Lung microvascular endothelial cell (primary cell): ENCODE results near the gene MKNK1. TPM values are rescaled to one million over a fixed set of nuclear protein-coding genes. Genes with fewer than 3 reads are reported as not detected.
A peak's percentile ranks its signal among the peaks of the same experiment; 100 is the strongest.

Experiments
- DNase-seq, 2 donors: peaks; one replicate each; pipeline versions ENCODE4 v3.0.0 to v3.0.0-alpha.2; 2010; ENCODE audit warnings: low read depth in 2 of 2
- total RNA-seq: library from RNA; depleted of rRNA; stranded (reverse); fragments of >200 nt; gene quantifications from 2 replicates; pipeline ENCODE4 v1.2.1, GENCODE V29; 2014

MKNK1 gene
- total RNA-seq, 1 donor from 2014 or later = 12.1 TPM

GRCh38 chr1:46522969-46523320, 81.1 kb downstream of the MKNK1 start:
- no peak for DNase-seq

- DNase-seq = peak in 1 of 2 donors; percentile 26
Measured at GRCh38 chr1:46522184-46522968, 81.7 kb downstream of the MKNK1 start.

GRCh38 chr1:46521414-46521813, 82.7 kb downstream of the MKNK1 start:
- DNase-seq = no peak

GRCh38 chr1:46520063-46520911, 83.8 kb downstream of the MKNK1 start:
- DNase-seq = peak in 1 of 2 donors; percentile 14

GRCh38 chr1:46519209-46519608, 84.9 kb downstream of the MKNK1 start:
- DNase-seq = no peak

GRCh38 chr1:46517932-46518498, 86.1 kb downstream of the MKNK1 start:
- DNase-seq = no peak

GRCh38 chr1:46517010-46517600, 87.0 kb downstream of the MKNK1 start:
- DNase-seq = no peak

- DNase-seq = no peak
Measured at GRCh38 chr1:46516200-46516950, 87.7 kb downstream of the MKNK1 start.

GRCh38 chr1:46515576-46515975, 88.5 kb downstream of the MKNK1 start:
- DNase-seq = no peak

- peak in 1 of 2 donors; percentile 65 for DNase-seq
Measured at GRCh38 chr1:46513536-46513935, 90.5 kb downstream of the MKNK1 start.

- DNase-seq = no peak
Measured at GRCh38 chr1:46512792-46513190, 91.3 kb downstream of the MKNK1 start.

- DNase-seq = no peak
Measured at GRCh38 chr1:46512135-46512791, 91.8 kb downstream of the MKNK1 start.

- DNase-seq = no peak
Measured at GRCh38 chr1:46510998-46511365, 93.1 kb downstream of the MKNK1 start.

- DNase-seq = no peak
Measured at GRCh38 chr1:46510341-46510997, 93.6 kb downstream of the MKNK1 start.

- DNase-seq = no peak
Measured at GRCh38 chr1:46508757-46509156, 95.3 kb downstream of the MKNK1 start.

Other genes starting within 250 kb of the MKNK1 start
- gene FAAH, start 210.0 kb downstream of the MKNK1 start, total RNA-seq = 0.44 and 1.6 TPM in 2 replicates
- not detected in 2 replicates for gene DMBX1, start 114.4 kb downstream of the MKNK1 start, total RNA-seq
- gene KNCN, start 52.6 kb downstream of the MKNK1 start, total RNA-seq = not detected in 2 replicates
- gene MOB3C, start 12.5 kb upstream of the MKNK1 start, total RNA-seq = 6.3 and 10.3 TPM in 2 replicates
- gene ATPAF1, start 64.1 kb upstream of the MKNK1 start, total RNA-seq = 19.8 and 22.2 TPM in 2 replicates
- under 0.01 TPM in 1 of 2 replicates, not detected in the other for gene TEX38, start 67.6 kb upstream of the MKNK1 start, total RNA-seq
- gene EFCAB14, start 114.8 kb upstream of the MKNK1 start, total RNA-seq = 44.7 and 65.7 TPM in 2 replicates
- gene CYP4B1, start 194.8 kb upstream of the MKNK1 start, total RNA-seq = not detected in 2 replicates